NCI-H1092 treated with DMSO at 0.1 percent for 48 hours (cell line): ENCODE results near the gene MIEF1.
"Not testable (repeated sequence)": the region's sequence is repeated elsewhere in the genome, so short reads cannot be mapped to it uniquely, and the experiment has no call there.

Experiments used
- DNase-seq: peaks from one replicate; lab custom pipeline; 2025; lab: John Stamatoyannopoulos, UW

MIEF1 gene

DNA sequence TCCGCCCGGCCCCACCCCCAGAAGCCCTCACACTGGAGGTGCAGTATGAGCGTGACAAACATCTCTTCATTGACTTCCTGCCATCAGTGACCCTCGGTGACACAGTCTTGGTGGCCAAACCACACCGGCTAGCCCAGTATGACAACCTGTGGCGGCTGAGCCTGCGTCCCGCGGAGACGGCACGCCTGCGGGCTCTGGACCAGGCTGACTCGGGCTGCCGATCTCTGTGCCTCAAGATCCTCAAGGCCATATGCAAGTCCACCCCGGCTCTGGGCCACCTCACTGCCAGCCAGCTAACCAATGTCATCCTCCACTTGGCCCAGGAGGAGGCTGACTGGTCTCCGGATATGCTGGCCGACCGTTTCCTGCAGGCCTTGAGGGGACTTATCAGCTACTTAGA, 11.7 kb downstream of the MIEF1 start:
- DNase-seq, result no peak

GRCh38 chr22:39514373-39514973, 12.4 kb downstream of the MIEF1 start:
- DNase-seq, result peak; percentile 10

- no peak for DNase-seq
These were observed 13.4 kb downstream of the MIEF1 start for GRCh38 chr22:39515266-39516050.

GRCh38 chr22:39517470-39517869, 15.4 kb downstream of the MIEF1 start:
- DNase-seq, result no peak

DNA sequence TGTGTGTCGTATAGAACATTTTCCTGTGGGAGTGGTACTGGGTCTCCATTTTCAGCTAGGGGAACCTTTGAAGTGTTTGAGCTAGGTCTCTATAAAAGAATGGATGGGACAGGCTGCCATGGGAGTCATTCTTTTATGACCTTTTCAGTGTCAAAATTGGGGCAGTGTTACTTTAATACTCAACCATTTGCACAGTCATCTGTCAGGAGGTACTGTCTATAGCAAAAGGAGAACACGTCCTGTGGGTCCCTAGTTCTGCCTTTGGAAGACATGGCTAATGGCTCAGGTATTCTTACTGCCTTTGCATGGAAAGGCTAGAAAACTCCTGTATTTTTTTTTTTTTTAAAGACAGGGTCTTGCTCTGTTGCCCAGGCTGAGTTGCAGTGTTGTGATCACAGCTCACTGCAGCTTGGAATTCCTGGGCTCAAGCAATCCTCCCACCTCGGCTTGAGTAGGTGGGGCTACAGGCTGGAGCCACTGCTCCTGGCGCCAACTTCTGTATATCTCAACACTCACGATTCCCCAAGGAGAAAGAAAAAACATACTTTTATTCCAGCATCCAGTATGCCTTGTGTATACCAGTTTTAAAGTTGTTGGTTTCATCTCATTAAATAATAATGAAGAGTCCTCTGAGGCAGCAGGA, 16.2 kb downstream of the MIEF1 start:
- DNase-seq, result no peak

DNA sequence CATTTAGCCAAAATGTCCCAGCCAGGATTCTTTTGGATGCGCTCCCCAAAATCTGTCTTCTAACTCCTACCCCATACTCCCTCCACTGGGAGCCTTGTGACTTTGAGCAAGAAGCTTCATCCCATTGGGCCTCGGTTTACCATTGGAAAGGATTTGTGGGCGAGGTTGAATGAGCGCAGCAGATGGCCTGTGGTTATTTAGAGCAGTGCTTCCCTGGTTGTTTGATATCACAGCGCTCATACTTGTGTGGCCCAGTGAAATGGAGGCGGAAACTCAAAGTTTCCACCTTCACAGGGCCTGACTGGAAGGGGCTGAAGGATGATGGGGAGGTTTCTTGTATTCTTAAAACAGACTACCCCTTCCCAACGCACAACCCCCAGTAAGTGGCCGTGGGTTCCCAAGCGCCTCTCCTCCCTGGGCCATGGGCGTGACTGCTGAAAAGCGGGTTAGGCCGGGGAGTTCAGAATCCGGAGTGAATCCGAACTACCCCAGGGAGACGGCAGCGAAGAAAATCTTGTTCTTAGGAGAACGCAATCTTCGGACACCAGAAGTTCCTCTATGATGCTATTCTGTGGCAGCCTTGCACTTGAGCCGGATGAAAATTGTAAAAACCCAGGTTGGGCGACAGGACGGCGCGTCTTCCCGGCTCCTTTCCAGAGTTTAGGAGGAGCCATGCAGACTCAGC, 17.0 kb downstream of the MIEF1 start:
- DNase-seq, result peak; percentile 23

DNA sequence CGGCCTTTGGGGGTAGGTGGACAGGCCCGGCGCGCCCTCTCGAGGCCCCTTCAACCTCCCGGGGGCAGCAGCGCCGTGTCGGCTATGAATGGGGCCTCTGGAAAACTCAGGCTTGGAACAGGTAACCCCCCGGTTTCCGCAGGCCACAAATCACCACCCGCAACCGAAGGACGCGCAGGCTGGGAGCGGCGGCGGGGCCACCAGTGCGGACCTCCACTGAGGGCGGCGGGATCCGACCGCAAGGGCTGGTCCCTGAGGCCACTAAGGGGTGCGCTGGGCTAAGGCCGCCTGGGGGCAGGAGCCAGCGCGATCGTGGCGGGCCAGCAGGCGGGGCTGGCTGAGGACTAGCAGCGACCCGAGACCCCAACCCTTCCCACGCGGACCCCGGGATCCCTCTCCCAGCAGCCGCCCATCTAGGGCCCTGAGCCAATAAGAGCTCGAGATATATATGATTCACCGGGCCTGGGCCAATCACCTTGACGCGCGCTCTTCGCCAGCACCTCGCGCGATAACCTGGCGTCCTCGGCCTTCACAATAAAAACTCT, 17.7 kb downstream of the MIEF1 start:
- DNase-seq, result peak; percentile 99

- DNase-seq, result peak; percentile 95
These were observed 18.4 kb downstream of the MIEF1 start, which contains the start of gene ATF4 for GRCh38 chr22:39520226-39521105. ATF4 (plus strand) TSS chr22:39520562; CDS start chr22:39521446, 884 bp downstream.

DNA sequence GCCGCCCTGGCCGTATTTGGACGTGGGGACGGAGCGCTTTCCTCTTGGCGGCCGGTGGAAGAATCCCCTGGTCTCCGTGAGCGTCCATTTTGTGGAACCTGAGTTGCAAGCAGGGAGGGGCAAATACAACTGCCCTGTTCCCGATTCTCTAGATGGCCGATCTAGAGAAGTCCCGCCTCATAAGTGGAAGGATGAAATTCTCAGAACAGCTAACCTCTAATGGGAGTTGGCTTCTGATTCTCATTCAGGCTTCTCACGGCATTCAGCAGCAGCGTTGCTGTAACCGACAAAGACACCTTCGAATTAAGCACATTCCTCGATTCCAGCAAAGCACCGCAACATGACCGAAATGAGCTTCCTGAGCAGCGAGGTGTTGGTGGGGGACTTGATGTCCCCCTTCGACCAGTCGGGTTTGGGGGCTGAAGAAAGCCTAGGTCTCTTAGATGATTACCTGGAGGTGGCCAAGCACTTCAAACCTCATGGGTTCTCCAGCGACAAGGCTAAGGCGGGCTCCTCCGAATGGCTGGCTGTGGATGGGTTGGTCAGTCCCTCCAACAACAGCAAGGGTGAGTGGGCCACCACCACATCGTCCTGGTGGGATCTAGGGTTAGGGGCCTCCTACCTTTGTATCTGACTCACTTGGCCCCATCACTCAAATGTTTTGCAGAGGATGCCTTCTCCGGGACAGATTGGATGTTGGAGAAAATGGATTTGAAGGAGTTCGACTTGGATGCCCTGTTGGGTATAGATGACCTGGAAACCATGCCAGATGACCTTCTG, 19.2 kb downstream of the MIEF1 start:
- peak; percentile 29 for DNase-seq

GRCh38 chr22:39522091-39522490, 20.0 kb downstream of the MIEF1 start:
- not testable (repeated sequence) for DNase-seq

GRCh38 chr22:39522567-39523300, 20.6 kb downstream of the MIEF1 start:
- peak; percentile 56 for DNase-seq

DNA sequence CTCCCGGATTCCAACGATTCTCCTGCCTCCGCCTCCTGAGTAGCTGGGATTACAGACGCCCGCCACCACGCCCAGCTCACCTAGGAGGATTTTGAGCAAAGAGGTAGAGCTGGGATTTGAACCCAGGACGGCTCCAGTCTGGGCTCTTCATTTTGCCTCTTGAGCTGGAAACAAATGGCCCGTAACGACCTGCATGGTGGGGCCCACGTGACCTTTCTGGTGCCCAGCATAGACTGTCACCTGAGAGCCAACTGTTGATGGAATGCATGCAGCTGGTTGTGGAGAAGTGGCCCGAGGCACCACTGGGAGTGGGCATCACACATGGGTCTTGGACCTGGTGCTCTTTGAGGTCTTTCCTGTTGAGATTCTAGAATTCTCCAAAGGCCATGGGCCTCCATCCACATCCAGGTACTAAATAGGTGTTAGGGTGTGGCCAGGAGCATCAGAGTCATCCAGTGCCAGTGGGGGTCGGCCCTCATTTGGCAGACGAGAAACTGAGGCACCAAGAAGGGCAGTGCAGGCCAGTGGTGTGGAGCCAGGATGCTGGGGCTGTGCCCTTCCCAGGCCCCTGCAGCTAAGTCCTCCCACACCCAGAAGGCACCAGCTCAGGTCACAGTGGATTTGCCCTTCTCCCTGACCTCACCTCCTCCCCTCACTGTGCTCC, 22.1 kb downstream of the MIEF1 start:
- no peak for DNase-seq

GRCh38 chr22:39524753-39525657, 22.9 kb downstream of the MIEF1 start:
- DNase-seq, result no peak

DNA sequence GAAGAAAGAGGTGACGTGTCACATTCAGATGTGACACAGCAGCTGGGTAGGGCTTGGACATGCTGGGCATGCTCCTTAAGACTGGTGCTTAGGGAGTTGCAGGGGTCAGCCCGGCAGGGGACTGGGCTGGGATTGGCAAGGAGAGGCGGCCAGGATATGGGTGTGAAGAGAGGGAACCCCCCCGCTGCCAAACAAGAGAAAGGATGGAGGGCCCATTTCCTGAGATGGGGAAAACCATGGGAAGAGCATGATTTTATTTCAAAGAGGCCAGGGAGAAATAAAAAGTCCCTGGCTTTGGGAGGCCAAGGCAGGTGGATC, 23.5 kb downstream of the MIEF1 start:
- no peak for DNase-seq

- DNase-seq, result no peak
These were observed 24.7 kb downstream of the MIEF1 start for GRCh38 chr22:39526736-39527171.

- DNase-seq, result peak; percentile 12
These were observed 25.4 kb downstream of the MIEF1 start for GRCh38 chr22:39527481-39527961.

GRCh38 chr22:39528080-39528661, 26.1 kb downstream of the MIEF1 start:
- DNase-seq, result peak; percentile 26
